ENCODE measurements around the gene CST3. TPM values are rescaled to one million over a fixed set of nuclear protein-coding genes. Genes with fewer than 3 reads are reported as not detected.
A peak's percentile ranks its signal among the peaks of the same experiment; 100 is the strongest.

CST3 gene
- total RNA-seq, 1 donor from 2014 or later = 0.31 TPM

- H3K9me3 Mint-ChIP-seq = no peaks in the 10 kb centered on the region
- H3K4me3 Mint-ChIP-seq = no peak overlapping the region
- no peaks in the 10 kb centered on the region for H3K4me1 Mint-ChIP-seq (ENCODE audit: low read depth)
- H3K27me3 Mint-ChIP-seq (ENCODE audit: insufficient read depth) = peaks cover 2% of the 10 kb centered on the region
- H3K36me3 Mint-ChIP-seq (ENCODE audit: low read depth) = no peaks in the 10 kb centered on the region
- DNase-seq (ENCODE audit: low spot score) = no peak
- intact Hi-C loops (cut with micrococcal nuclease) = no loop called here
- H3K27ac Mint-ChIP-seq = no peak overlapping the region
These were observed 9.6 kb upstream of the CST3 start for GRCh38 chr20:23647346-23647745.

GRCh38 chr20:23646106-23646873 lies 8.5 kb upstream of the CST3 start:
- H3K9me3 Mint-ChIP-seq = no peaks in the 10 kb centered on the region
- no peak overlapping the region for H3K4me3 Mint-ChIP-seq
- DNase-seq (ENCODE audit: low spot score) = no peak
- H3K36me3 Mint-ChIP-seq (ENCODE audit: low read depth) = no peaks in the 10 kb centered on the region
- H3K27ac Mint-ChIP-seq = no peak overlapping the region
- H3K27me3 Mint-ChIP-seq (ENCODE audit: insufficient read depth) = peaks cover 2% of the 10 kb centered on the region
- H3K4me1 Mint-ChIP-seq (ENCODE audit: low read depth) = no peaks in the 10 kb centered on the region
- intact Hi-C loops (cut with micrococcal nuclease) = no loop called here

- no peaks in the 10 kb centered on the region for H3K36me3 Mint-ChIP-seq (ENCODE audit: low read depth)
- intact Hi-C loops (cut with micrococcal nuclease) = no loop called here
These were observed 7.8 kb upstream of the CST3 start for GRCh38 chr20:23645575-23645974.

GRCh38 chr20:23644164-23644563 lies 6.4 kb upstream of the CST3 start:
- no peak for DNase-seq (ENCODE audit: low spot score)
- Mint-ChIP-seq H3K4me3 (no peak overlapping the region), H3K4me1 (ENCODE audit: low read depth) (no peaks in the 10 kb centered on the region), H3K27ac (no peak overlapping the region), H3K27me3 (ENCODE audit: insufficient read depth) (peaks cover 2% of the 10 kb centered on the region), H3K36me3 (ENCODE audit: low read depth) (no peaks in the 10 kb centered on the region), H3K9me3 (no peaks in the 10 kb centered on the region)
- intact Hi-C loops (cut with micrococcal nuclease) = no loop called here

More at GRCh38 chr20:23645575-23645974, 7.8 kb upstream of the CST3 start:
- no peaks in the 10 kb centered on the region for H3K9me3 Mint-ChIP-seq
- peaks cover 2% of the 10 kb centered on the region for H3K27me3 Mint-ChIP-seq (ENCODE audit: insufficient read depth)
- no peak overlapping the region for H3K27ac Mint-ChIP-seq
- H3K4me1 Mint-ChIP-seq (ENCODE audit: low read depth) = no peaks in the 10 kb centered on the region
- H3K4me3 Mint-ChIP-seq = no peak overlapping the region
- no peak for DNase-seq (ENCODE audit: low spot score)

GRCh38 chr20:23643659-23644058 lies 5.9 kb upstream of the CST3 start:
- no peak for DNase-seq (ENCODE audit: low spot score)
- intact Hi-C loops (cut with micrococcal nuclease) = no loop called here
- Mint-ChIP-seq H3K27ac (no peak overlapping the region), H3K9me3 (no peaks in the 10 kb centered on the region), H3K36me3 (ENCODE audit: low read depth) (no peaks in the 10 kb centered on the region), H3K4me1 (ENCODE audit: low read depth) (no peaks in the 10 kb centered on the region), H3K4me3 (no peak overlapping the region), H3K27me3 (ENCODE audit: insufficient read depth) (peaks cover 6% of the 10 kb centered on the region)

- intact Hi-C loops (cut with micrococcal nuclease) = no loop called here
- H3K27me3 Mint-ChIP-seq (ENCODE audit: insufficient read depth) = peaks cover 8% of the 10 kb centered on the region
- no peaks in the 10 kb centered on the region for H3K4me1 Mint-ChIP-seq (ENCODE audit: low read depth)
- H3K4me3 Mint-ChIP-seq = no peak overlapping the region
- DNase-seq (ENCODE audit: low spot score) = no peak
- no peaks in the 10 kb centered on the region for H3K9me3 Mint-ChIP-seq
- no peak overlapping the region for H3K27ac Mint-ChIP-seq
- H3K36me3 Mint-ChIP-seq (ENCODE audit: low read depth) = no peaks in the 10 kb centered on the region
These were observed 4.4 kb upstream of the CST3 start for GRCh38 chr20:23641936-23642751.

- intact Hi-C loops (cut with micrococcal nuclease) = no loop called here
- H3K9me3 Mint-ChIP-seq = no peaks in the 10 kb centered on the region
- H3K27ac Mint-ChIP-seq = no peak overlapping the region
- no peak for DNase-seq (ENCODE audit: low spot score)
- no peak overlapping the region for H3K4me3 Mint-ChIP-seq
- H3K4me1 Mint-ChIP-seq (ENCODE audit: low read depth) = no peaks in the 10 kb centered on the region
- H3K36me3 Mint-ChIP-seq (ENCODE audit: low read depth) = no peaks in the 10 kb centered on the region
- peaks cover 18% of the 10 kb centered on the region for H3K27me3 Mint-ChIP-seq (ENCODE audit: insufficient read depth)
These were observed 3.2 kb upstream of the CST3 start for GRCh38 chr20:23640671-23641667.

GRCh38 chr20:23640018-23640601 lies 2.4 kb upstream of the CST3 start:
- intact Hi-C loops (cut with micrococcal nuclease) = no loop called here

GRCh38 chr20:23639490-23639958 lies 1.8 kb upstream of the CST3 start:
- H3K36me3 Mint-ChIP-seq (ENCODE audit: low read depth) = no peaks in the 10 kb centered on the region
- DNase-seq (ENCODE audit: low spot score) = no peak
- H3K27me3 Mint-ChIP-seq (ENCODE audit: insufficient read depth) = peaks cover 18% of the 10 kb centered on the region
- no peaks in the 10 kb centered on the region for H3K9me3 Mint-ChIP-seq
- intact Hi-C loops (cut with micrococcal nuclease) = no loop called here
- no peak overlapping the region for H3K27ac Mint-ChIP-seq
- H3K4me3 Mint-ChIP-seq = no peak overlapping the region
- no peaks in the 10 kb centered on the region for H3K4me1 Mint-ChIP-seq (ENCODE audit: low read depth)

More at GRCh38 chr20:23640018-23640601, 2.4 kb upstream of the CST3 start:
- H3K4me3 Mint-ChIP-seq = no peak overlapping the region
- no peak for DNase-seq (ENCODE audit: low spot score)
- H3K27ac Mint-ChIP-seq = no peak overlapping the region
- H3K36me3 Mint-ChIP-seq (ENCODE audit: low read depth) = no peaks in the 10 kb centered on the region
- no peaks in the 10 kb centered on the region for H3K4me1 Mint-ChIP-seq (ENCODE audit: low read depth)
- no peaks in the 10 kb centered on the region for H3K9me3 Mint-ChIP-seq
- H3K27me3 Mint-ChIP-seq (ENCODE audit: insufficient read depth) = peaks cover 18% of the 10 kb centered on the region

GRCh38 chr20:23638309-23638708 lies 554 bp upstream of the CST3 start:
- Mint-ChIP-seq H3K27me3 (ENCODE audit: insufficient read depth) (peaks cover 18% of the 10 kb centered on the region), H3K4me1 (ENCODE audit: low read depth) (no peaks in the 10 kb centered on the region), H3K27ac (no peak overlapping the region), H3K9me3 (no peaks in the 10 kb centered on the region), H3K4me3 (no peak overlapping the region), H3K36me3 (ENCODE audit: low read depth) (no peaks in the 10 kb centered on the region)
- no peak for DNase-seq (ENCODE audit: low spot score)
- intact Hi-C loops (cut with micrococcal nuclease) = no loop called here

GRCh38 chr20:23636908-23637281 lies 860 bp downstream of the CST3 start:
- intact Hi-C loops (cut with micrococcal nuclease) = no loop called here
- Mint-ChIP-seq H3K9me3 (no peaks in the 10 kb centered on the region), H3K27me3 (ENCODE audit: insufficient read depth) (peaks cover 16% of the 10 kb centered on the region), H3K36me3 (ENCODE audit: low read depth) (no peaks in the 10 kb centered on the region), H3K4me1 (ENCODE audit: low read depth) (no peaks in the 10 kb centered on the region), H3K27ac (no peak overlapping the region), H3K4me3 (peak overlapping the region; percentile 63)
- no peak for DNase-seq (ENCODE audit: low spot score)

- no peaks in the 10 kb centered on the region for H3K9me3 Mint-ChIP-seq
- H3K4me1 Mint-ChIP-seq (ENCODE audit: low read depth) = no peaks in the 10 kb centered on the region
- no peak overlapping the region for H3K27ac Mint-ChIP-seq
- peak overlapping the region; percentile 63 for H3K4me3 Mint-ChIP-seq
- H3K36me3 Mint-ChIP-seq (ENCODE audit: low read depth) = no peaks in the 10 kb centered on the region
- H3K27me3 Mint-ChIP-seq (ENCODE audit: insufficient read depth) = peaks cover 16% of the 10 kb centered on the region
- intact Hi-C loops (cut with micrococcal nuclease) = no loop called here
- no peak for DNase-seq (ENCODE audit: low spot score)
These were observed 1.4 kb downstream of the CST3 start for GRCh38 chr20:23636182-23636907.
